WTC11 (cell line): Measurements from ENCODE around the gene DCHS2. TPM values are rescaled to one million over a fixed set of nuclear protein-coding genes. Genes with fewer than 3 reads are reported as not detected.

Experiments used
- ATAC-seq: fragments of 200-7000 bp; cut with Tn5 transposase; 2 replicates; pipeline ENCODE4 v1.10.0; 2021; ENCODE audit warnings: mild to moderate bottlenecking, moderate library complexity
- CTCF ChIA-PET: fragments of 300-600 bp; sonication (Branson Sonifier 250); formaldehyde crosslinking; loops from one replicate; lab custom pipeline; 2021; ENCODE audit warnings: antibody characterized with exemption; lab: Charles Lee
- POLR2A ChIA-PET: fragments of 350-600 bp; sonication (Branson Sonifier 250); formaldehyde crosslinking; loops from one replicate; lab custom pipeline; 2021; ENCODE audit warnings: antibody characterized with exemption; lab: Charles Lee
- DNase-seq: peaks from one replicate; pipeline ENCODE4 v3.0.0; 2021; ENCODE audit warnings: low spot score
- H3K27ac Mint-ChIP-seq: 2 replicates; pipeline ENCODE4 v1.8.0; 2021; ENCODE audit warnings: mixed read lengths
- H3K27me3 Mint-ChIP-seq: 2 replicates; pipeline ENCODE4 v1.8.0; 2021; ENCODE audit warnings: low read depth, mild to moderate bottlenecking, moderate library complexity, mixed read lengths
- H3K36me3 Mint-ChIP-seq: 2 replicates; pipeline ENCODE4 v1.8.0; 2021; ENCODE audit warnings: mixed read lengths
- H3K4me1 Mint-ChIP-seq: 2 replicates; pipeline ENCODE4 v1.8.0; 2022; ENCODE audit warnings: mixed read lengths
- H3K4me3 Mint-ChIP-seq: 2 replicates; pipeline ENCODE4 v1.8.0; 2021; ENCODE audit warnings: mild to moderate bottlenecking, moderate library complexity, mixed read lengths
- H3K9me3 Mint-ChIP-seq: 2 replicates; pipeline ENCODE4 v1.8.0; 2021; ENCODE audit warnings: mixed read lengths
- EMX1 ChIP-seq: fragments of 250-450 bp; sonication (Bioruptor Pico); IDR thresholded peaks from 2 replicates; pipeline ENCODE4 v1.8.0; 2021; ENCODE audit warnings: mild to moderate bottlenecking
- GABPB1 ChIP-seq: sonication (generic); formaldehyde crosslinking; IDR thresholded peaks from 2 replicates; pipeline ENCODE4 v1.8.1; 2023; ENCODE audit warnings: mild to moderate bottlenecking, missing genetic modification reagents
- IRF2 ChIP-seq: sonication (generic); formaldehyde crosslinking; IDR thresholded peaks from 2 replicates; pipeline ENCODE4 v1.8.0; 2022; ENCODE audit warnings: low read depth, missing genetic modification reagents, borderline replicate concordance
- JUN ChIP-seq: sonication (generic); formaldehyde crosslinking; IDR thresholded peaks from 2 replicates; pipeline ENCODE4 v1.8.0; 2023; ENCODE audit warnings: mild to moderate bottlenecking, missing genetic modification reagents
- NFE2L1 ChIP-seq: sonication (generic); formaldehyde crosslinking; IDR thresholded peaks from 2 replicates; pipeline ENCODE4 v1.8.1; 2023; ENCODE audit warnings: missing genetic modification reagents
- OVOL2 ChIP-seq: fragments of 250-450 bp; sonication (Bioruptor Pico); IDR thresholded peaks from 2 replicates; pipeline ENCODE4 v1.9.0; 2021; ENCODE audit warnings: mild to moderate bottlenecking, borderline replicate concordance
- RELA ChIP-seq: sonication (generic); formaldehyde crosslinking; IDR thresholded peaks from 2 replicates; pipeline ENCODE4 v1.8.1; 2022; ENCODE audit warnings: missing genetic modification reagents, mild to moderate bottlenecking, borderline replicate concordance
- SMAD4 ChIP-seq: sonication (generic); formaldehyde crosslinking; IDR thresholded peaks from 2 replicates; pipeline ENCODE4 v1.8.0; 2022; ENCODE audit warnings: mild to moderate bottlenecking, missing genetic modification reagents
- TCF7 ChIP-seq: sonication (generic); formaldehyde crosslinking; IDR thresholded peaks from 2 replicates; pipeline ENCODE4 v1.8.0; 2022; ENCODE audit warnings: mild to moderate bottlenecking, low read depth, missing genetic modification reagents, moderate library complexity
- ZBTB21 ChIP-seq: sonication (generic); formaldehyde crosslinking; IDR thresholded peaks from 2 replicates; pipeline ENCODE4 v1.8.1; 2023; ENCODE audit warnings: mild to moderate bottlenecking, missing genetic modification reagents, borderline replicate concordance
- ZNF121 ChIP-seq: sonication (generic); formaldehyde crosslinking; IDR thresholded peaks from 2 replicates; pipeline ENCODE4 v1.8.0; 2023; ENCODE audit warnings: missing genetic modification reagents
- ZNF138 ChIP-seq: sonication (generic); formaldehyde crosslinking; conservative IDR thresholded peaks from 2 replicates; pipeline ENCODE4 v1.8.1; 2022; ENCODE audit warnings: mild to moderate bottlenecking, moderate library complexity, missing genetic modification reagents
- ZNF232 ChIP-seq: sonication (generic); formaldehyde crosslinking; IDR thresholded peaks from 2 replicates; pipeline ENCODE4 v1.8.0; 2022; ENCODE audit warnings: mild to moderate bottlenecking, missing genetic modification reagents
- ZNF263 ChIP-seq: sonication (generic); formaldehyde crosslinking; IDR thresholded peaks from 2 replicates; pipeline ENCODE4 v1.8.1; 2022; ENCODE audit warnings: low read depth, mild to moderate bottlenecking, moderate library complexity, missing genetic modification reagents
- ZNF423 ChIP-seq: fragments of 250-450 bp; sonication (Bioruptor Pico); IDR thresholded peaks from 2 replicates; pipeline ENCODE4 v2.1.2; 2022; ENCODE audit warnings: mild to moderate bottlenecking, moderate library complexity
- total RNA-seq: library from RNA; stranded (reverse); gene quantifications from 3 replicates; pipeline ENCODE4 v1.2.3, GENCODE V29; 2021
- TF ChIP-seq, protein P1 (sequence below): sonication (generic); formaldehyde crosslinking; IDR thresholded peaks from 2 replicates; pipeline ENCODE4 v1.8.0; 2022; ENCODE audit warnings: mild to moderate bottlenecking, missing genetic modification reagents
- TF ChIP-seq, protein P2 (sequence below): sonication (generic); formaldehyde crosslinking; IDR thresholded peaks from 2 replicates; pipeline ENCODE4 v1.8.0; 2022; ENCODE audit warnings: mild to moderate bottlenecking, missing genetic modification reagents
- TF ChIP-seq, protein P3 (sequence below): sonication (generic); formaldehyde crosslinking; IDR thresholded peaks from 2 replicates; pipeline ENCODE4 v1.8.1; 2022; ENCODE audit warnings: mild to moderate bottlenecking, missing genetic modification reagents, moderate library complexity, borderline replicate concordance
- TF ChIP-seq, protein P4 (sequence below): fragments of 200-600 bp; IDR thresholded peaks from 2 replicates; pipeline ENCODE4 v1.8.0; 2022; ENCODE audit warnings: antibody characterized with exemption
- TF ChIP-seq, protein P5 (sequence below): sonication (generic); formaldehyde crosslinking; IDR thresholded peaks from 2 replicates; pipeline ENCODE4 v1.8.1; 2022; ENCODE audit warnings: low read depth, missing genetic modification reagents, borderline replicate concordance
- TF ChIP-seq, protein P6 (sequence below): fragments of 250-450 bp; sonication (Bioruptor Pico); IDR thresholded peaks from 2 replicates; pipeline ENCODE4 v2.1.2; 2022; ENCODE audit warnings: mild to moderate bottlenecking, moderate library complexity
- TF ChIP-seq, protein P7 (sequence below): sonication (generic); formaldehyde crosslinking; IDR thresholded peaks from 2 replicates; pipeline ENCODE4 v1.8.0; 2022; ENCODE audit warnings: mild to moderate bottlenecking, missing genetic modification reagents
- TF ChIP-seq, protein P8 (sequence below): fragments of 250-450 bp; sonication (Bioruptor Pico); IDR thresholded peaks from 2 replicates; pipeline ENCODE4 v1.8.0; 2021; ENCODE audit warnings: mild to moderate bottlenecking
- TF ChIP-seq, protein P9 (sequence below): sonication (generic); formaldehyde crosslinking; conservative IDR thresholded peaks from 2 replicates; pipeline ENCODE4 v1.8.1; 2022; ENCODE audit warnings: mild to moderate bottlenecking, missing genetic modification reagents

Gene DCHS2
- total RNA-seq, 1 experiment from 2014 or later: 1.3 TPM

DNA sequence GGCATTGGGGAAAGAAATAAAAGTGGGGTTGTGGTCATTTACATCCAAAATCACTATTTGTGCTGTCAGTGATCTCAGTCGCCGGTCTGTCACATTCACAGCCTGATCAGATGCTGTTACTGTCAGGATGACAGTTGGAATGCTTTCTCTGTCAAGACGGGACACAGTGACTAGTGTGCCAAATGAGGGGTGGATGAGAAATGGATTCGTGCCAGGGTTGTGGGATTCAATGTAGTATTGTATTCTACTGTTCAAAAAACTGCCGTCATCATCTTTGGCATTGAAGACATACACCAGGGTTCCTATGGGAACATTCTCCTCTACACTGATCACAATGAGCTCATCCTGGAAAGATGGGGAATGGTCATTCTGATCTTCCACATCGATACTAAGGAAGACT, 171.1 kb downstream of the DCHS2 start:
- no peak overlapping the region for H3K4me3 Mint-ChIP-seq
- no peak overlapping the region for H3K27ac Mint-ChIP-seq
- no peaks in the 10 kb centered on the region; the same call in 1 of the 2 replicates for H3K36me3 Mint-ChIP-seq
- POLR2A ChIA-PET: no interaction called here
- peaks cover 11% of the 10 kb centered on the region for H3K9me3 Mint-ChIP-seq
- DNase-seq (no peak), ATAC-seq (no peak)
- H3K27me3 Mint-ChIP-seq: no peaks in the 10 kb centered on the region; the same call in 1 of the 2 replicates
- TF ChIP-seq, protein P1, sequence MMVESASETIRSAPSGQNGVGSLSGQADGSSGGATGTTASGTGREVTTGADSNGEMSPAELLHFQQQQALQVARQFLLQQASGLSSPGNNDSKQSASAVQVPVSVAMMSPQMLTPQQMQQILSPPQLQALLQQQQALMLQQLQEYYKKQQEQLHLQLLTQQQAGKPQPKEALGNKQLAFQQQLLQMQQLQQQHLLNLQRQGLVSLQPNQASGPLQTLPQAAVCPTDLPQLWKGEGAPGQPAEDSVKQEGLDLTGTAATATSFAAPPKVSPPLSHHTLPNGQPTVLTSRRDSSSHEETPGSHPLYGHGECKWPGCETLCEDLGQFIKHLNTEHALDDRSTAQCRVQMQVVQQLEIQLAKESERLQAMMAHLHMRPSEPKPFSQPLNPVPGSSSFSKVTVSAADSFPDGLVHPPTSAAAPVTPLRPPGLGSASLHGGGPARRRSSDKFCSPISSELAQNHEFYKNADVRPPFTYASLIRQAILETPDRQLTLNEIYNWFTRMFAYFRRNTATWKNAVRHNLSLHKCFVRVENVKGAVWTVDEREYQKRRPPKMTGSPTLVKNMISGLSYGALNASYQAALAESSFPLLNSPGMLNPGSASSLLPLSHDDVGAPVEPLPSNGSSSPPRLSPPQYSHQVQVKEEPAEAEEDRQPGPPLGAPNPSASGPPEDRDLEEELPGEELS (CRISPR knock-in tag): no peak
- TF ChIP-seq OVOL2 (CRISPR knock-in tag): no peak
- TF ChIP-seq EMX1 (CRISPR knock-in tag): no peak
- TF ChIP-seq ZNF423 (CRISPR knock-in tag): no peak
- TF ChIP-seq, protein P2, sequence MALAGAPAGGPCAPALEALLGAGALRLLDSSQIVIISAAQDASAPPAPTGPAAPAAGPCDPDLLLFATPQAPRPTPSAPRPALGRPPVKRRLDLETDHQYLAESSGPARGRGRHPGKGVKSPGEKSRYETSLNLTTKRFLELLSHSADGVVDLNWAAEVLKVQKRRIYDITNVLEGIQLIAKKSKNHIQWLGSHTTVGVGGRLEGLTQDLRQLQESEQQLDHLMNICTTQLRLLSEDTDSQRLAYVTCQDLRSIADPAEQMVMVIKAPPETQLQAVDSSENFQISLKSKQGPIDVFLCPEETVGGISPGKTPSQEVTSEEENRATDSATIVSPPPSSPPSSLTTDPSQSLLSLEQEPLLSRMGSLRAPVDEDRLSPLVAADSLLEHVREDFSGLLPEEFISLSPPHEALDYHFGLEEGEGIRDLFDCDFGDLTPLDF (CRISPR knock-in tag): no peak
- TF ChIP-seq, protein P3, sequence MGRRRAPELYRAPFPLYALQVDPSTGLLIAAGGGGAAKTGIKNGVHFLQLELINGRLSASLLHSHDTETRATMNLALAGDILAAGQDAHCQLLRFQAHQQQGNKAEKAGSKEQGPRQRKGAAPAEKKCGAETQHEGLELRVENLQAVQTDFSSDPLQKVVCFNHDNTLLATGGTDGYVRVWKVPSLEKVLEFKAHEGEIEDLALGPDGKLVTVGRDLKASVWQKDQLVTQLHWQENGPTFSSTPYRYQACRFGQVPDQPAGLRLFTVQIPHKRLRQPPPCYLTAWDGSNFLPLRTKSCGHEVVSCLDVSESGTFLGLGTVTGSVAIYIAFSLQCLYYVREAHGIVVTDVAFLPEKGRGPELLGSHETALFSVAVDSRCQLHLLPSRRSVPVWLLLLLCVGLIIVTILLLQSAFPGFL (CRISPR knock-in tag): no peak
- no peak for TF ChIP-seq NFE2L1
- no peak for TF ChIP-seq GABPB1 (CRISPR knock-in tag)
- TF ChIP-seq, protein P4, sequence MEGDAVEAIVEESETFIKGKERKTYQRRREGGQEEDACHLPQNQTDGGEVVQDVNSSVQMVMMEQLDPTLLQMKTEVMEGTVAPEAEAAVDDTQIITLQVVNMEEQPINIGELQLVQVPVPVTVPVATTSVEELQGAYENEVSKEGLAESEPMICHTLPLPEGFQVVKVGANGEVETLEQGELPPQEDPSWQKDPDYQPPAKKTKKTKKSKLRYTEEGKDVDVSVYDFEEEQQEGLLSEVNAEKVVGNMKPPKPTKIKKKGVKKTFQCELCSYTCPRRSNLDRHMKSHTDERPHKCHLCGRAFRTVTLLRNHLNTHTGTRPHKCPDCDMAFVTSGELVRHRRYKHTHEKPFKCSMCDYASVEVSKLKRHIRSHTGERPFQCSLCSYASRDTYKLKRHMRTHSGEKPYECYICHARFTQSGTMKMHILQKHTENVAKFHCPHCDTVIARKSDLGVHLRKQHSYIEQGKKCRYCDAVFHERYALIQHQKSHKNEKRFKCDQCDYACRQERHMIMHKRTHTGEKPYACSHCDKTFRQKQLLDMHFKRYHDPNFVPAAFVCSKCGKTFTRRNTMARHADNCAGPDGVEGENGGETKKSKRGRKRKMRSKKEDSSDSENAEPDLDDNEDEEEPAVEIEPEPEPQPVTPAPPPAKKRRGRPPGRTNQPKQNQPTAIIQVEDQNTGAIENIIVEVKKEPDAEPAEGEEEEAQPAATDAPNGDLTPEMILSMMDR: no peak
- no peak for TF ChIP-seq ZBTB21 (CRISPR knock-in tag)
- TF ChIP-seq, protein P5, sequence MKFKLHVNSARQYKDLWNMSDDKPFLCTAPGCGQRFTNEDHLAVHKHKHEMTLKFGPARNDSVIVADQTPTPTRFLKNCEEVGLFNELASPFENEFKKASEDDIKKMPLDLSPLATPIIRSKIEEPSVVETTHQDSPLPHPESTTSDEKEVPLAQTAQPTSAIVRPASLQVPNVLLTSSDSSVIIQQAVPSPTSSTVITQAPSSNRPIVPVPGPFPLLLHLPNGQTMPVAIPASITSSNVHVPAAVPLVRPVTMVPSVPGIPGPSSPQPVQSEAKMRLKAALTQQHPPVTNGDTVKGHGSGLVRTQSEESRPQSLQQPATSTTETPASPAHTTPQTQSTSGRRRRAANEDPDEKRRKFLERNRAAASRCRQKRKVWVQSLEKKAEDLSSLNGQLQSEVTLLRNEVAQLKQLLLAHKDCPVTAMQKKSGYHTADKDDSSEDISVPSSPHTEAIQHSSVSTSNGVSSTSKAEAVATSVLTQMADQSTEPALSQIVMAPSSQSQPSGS (CRISPR knock-in tag): no peak
- no peak for TF ChIP-seq ZNF138 (CRISPR knock-in tag)
- peaks cover 4% of the 10 kb centered on the region for H3K4me1 Mint-ChIP-seq
- CTCF ChIA-PET: no interaction called here

DNA sequence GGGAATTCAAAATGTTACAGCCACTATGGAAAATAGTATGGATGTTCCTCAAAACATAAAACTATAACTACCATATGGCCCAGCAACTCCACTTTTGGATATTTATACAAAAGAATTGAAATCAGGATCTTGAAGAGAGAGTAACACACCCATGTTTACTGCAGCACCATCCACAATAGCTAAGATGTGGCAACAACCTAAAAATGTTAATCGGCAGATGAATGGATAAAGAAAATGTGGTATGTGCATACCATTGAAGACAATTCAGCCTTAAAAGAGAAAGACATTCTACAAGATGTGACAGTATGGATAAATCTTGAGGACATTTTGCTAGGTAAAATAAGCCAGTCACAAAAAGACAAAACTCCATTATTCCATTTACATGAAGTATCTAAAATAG, 171.9 kb downstream of the DCHS2 start:
- Mint-ChIP-seq H3K9me3 (peaks cover 11% of the 10 kb centered on the region), H3K4me3 (no peak overlapping the region), H3K27me3 (no peaks in the 10 kb centered on the region; the same call in 1 of the 2 replicates), H3K36me3 (no peaks in the 10 kb centered on the region; the same call in 1 of the 2 replicates), H3K4me1 (no peaks in the 10 kb centered on the region), H3K27ac (no peak overlapping the region)
- TF ChIP-seq ZBTB21 (CRISPR knock-in tag) (no peak), SMAD4 (no peak), ZNF263 (CRISPR knock-in tag) (no peak), RELA (no peak), ZNF232 (no peak), JUN (CRISPR knock-in tag) (no peak), TCF7 (CRISPR knock-in tag) (no peak), IRF2 (CRISPR knock-in tag) (no peak), ZNF121 (CRISPR knock-in tag) (no peak)
- TF ChIP-seq, protein P6, sequence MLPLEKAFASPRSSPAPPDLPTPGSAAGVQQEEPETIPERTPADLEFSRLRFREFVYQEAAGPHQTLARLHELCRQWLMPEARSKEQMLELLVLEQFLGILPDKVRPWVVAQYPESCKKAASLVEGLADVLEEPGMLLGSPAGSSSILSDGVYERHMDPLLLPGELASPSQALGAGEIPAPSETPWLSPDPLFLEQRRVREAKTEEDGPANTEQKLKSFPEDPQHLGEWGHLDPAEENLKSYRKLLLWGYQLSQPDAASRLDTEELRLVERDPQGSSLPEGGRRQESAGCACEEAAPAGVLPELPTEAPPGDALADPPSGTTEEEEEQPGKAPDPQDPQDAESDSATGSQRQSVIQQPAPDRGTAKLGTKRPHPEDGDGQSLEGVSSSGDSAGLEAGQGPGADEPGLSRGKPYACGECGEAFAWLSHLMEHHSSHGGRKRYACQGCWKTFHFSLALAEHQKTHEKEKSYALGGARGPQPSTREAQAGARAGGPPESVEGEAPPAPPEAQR: no peak
- TF ChIP-seq, protein P7, sequence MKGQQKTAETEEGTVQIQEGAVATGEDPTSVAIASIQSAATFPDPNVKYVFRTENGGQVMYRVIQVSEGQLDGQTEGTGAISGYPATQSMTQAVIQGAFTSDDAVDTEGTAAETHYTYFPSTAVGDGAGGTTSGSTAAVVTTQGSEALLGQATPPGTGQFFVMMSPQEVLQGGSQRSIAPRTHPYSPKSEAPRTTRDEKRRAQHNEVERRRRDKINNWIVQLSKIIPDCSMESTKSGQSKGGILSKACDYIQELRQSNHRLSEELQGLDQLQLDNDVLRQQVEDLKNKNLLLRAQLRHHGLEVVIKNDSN (CRISPR knock-in tag): no peak
- TF ChIP-seq, protein P8, sequence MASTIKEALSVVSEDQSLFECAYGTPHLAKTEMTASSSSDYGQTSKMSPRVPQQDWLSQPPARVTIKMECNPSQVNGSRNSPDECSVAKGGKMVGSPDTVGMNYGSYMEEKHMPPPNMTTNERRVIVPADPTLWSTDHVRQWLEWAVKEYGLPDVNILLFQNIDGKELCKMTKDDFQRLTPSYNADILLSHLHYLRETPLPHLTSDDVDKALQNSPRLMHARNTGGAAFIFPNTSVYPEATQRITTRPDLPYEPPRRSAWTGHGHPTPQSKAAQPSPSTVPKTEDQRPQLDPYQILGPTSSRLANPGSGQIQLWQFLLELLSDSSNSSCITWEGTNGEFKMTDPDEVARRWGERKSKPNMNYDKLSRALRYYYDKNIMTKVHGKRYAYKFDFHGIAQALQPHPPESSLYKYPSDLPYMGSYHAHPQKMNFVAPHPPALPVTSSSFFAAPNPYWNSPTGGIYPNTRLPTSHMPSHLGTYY (CRISPR knock-in tag): no peak
- TF ChIP-seq, protein P9, sequence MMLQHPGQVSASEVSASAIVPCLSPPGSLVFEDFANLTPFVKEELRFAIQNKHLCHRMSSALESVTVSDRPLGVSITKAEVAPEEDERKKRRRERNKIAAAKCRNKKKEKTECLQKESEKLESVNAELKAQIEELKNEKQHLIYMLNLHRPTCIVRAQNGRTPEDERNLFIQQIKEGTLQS (CRISPR knock-in tag): no peak
- CTCF ChIA-PET: no interaction called here
- DNase-seq: no peak
- no peak for ATAC-seq
- POLR2A ChIA-PET: no interaction called here
